D721Med (cell line): ENCODE measurements around the gene CCDC88C.

Experiments
- DNase-seq: peaks from one replicate; pipeline ENCODE4 v3.0.0; 2011; ENCODE audit warnings: low spot score; ENCODE audit not compliant: insufficient read length
- FAIRE-seq: peaks from 2 replicates; lab custom pipeline; 2011; peaks lifted over from hg19 to GRCh38; lab: Jason Lieb, UNC
- CTCF ChIP-seq: IDR thresholded peaks from 2 replicates; pipeline ENCODE4 v1.5.1; 2012; ENCODE audit warnings: mild to moderate bottlenecking, control low read depth; ENCODE audit not compliant: insufficient read depth; ENCODE audit errors: missing control alignments

CCDC88C gene

GRCh38 chr14:91306547-91306946, 111.1 kb downstream of the CCDC88C start:
- no peak for FAIRE-seq
- TF ChIP-seq CTCF, result no peak
- no peak for DNase-seq

GRCh38 chr14:91305650-91306431, 111.8 kb downstream of the CCDC88C start:
- FAIRE-seq, result no peak
- no peak for TF ChIP-seq CTCF
- DNase-seq, result no peak

GRCh38 chr14:91303924-91304229, 113.7 kb downstream of the CCDC88C start:
- DNase-seq, result no peak
- TF ChIP-seq CTCF, result no peak
- no peak for FAIRE-seq

GRCh38 chr14:91303091-91303923, 114.3 kb downstream of the CCDC88C start:
- FAIRE-seq, result no peak
- peak; percentile 92 for DNase-seq
- no peak for TF ChIP-seq CTCF

- no peak for DNase-seq
- FAIRE-seq, result no peak
- no peak for TF ChIP-seq CTCF
Observed at GRCh38 chr14:91302391-91302790, 115.2 kb downstream of the CCDC88C start.

- no peak for DNase-seq
- no peak for FAIRE-seq
- TF ChIP-seq CTCF, result no peak
Observed at GRCh38 chr14:91300957-91301356, 116.7 kb downstream of the CCDC88C start.
